WERI-Rb-1 (cell line): ENCODE data around the gene USP37.
A peak's percentile ranks its signal among the peaks of the same experiment; 100 is the strongest.

Experiments used
- DNase-seq: peaks from one replicate; pipeline ENCODE4 v3.0.0-alpha.2; 2020
- H3K27ac ChIP-seq: fragments of 250-450 bp; sonication (Bioruptor Pico); 2 replicates; pipeline ENCODE4 v1.5.1; 2020; ENCODE audit warnings: mild to moderate bottlenecking, moderate library complexity
- H3K27me3 ChIP-seq: fragments of 250-450 bp; sonication (Bioruptor Pico); 2 replicates; pipeline ENCODE4 v1.5.1; 2021; ENCODE audit warnings: mild to moderate bottlenecking, low read depth, moderate library complexity; ENCODE audit not compliant: insufficient read depth, severe bottlenecking
- H3K36me3 ChIP-seq: fragments of 250-450 bp; sonication (Bioruptor Pico); 2 replicates; pipeline ENCODE4 v1.5.1; 2020; ENCODE audit warnings: mild to moderate bottlenecking, moderate library complexity
- H3K4me3 ChIP-seq: 2 replicates; pipeline ENCODE4 v1.5.1; 2011; ENCODE audit warnings: low read depth, mild to moderate bottlenecking, control low read depth, low read length
- H3K9me3 ChIP-seq: fragments of 250-450 bp; sonication (Bioruptor Pico); 2 replicates; pipeline ENCODE4 v1.5.1; 2021; ENCODE audit warnings: mild to moderate bottlenecking, moderate library complexity; ENCODE audit not compliant: severe bottlenecking
- CTCF ChIP-seq: IDR thresholded peaks from 2 replicates; pipeline ENCODE4 v1.5.1; 2011; ENCODE audit warnings: low read depth, mild to moderate bottlenecking, control low read depth, inconsistent platforms, low read length

The USP37 gene

GRCh38 chr2:218568190-218569037 lies at the start of gene USP37, which contains the start of gene CNOT9:
TSS of gene USP37 (minus strand) at chr2:218568351. CDS start at chr2:218558653, 9,698 bp downstream.
TSS of gene CNOT9 (plus strand) at chr2:218568839. CDS start at chr2:218568955, 116 bp downstream.
- Histone ChIP-seq H3K27ac (peak within 1 kb of the TSS; percentile 98), H3K9me3 (no peaks in the 10 kb centered on the region), H3K36me3 (peaks cover 67% of the 10 kb centered on the region), H3K27me3 (no peaks in the 10 kb centered on the region), H3K4me3 (peak within 1 kb of the TSS; percentile 95)
- no peak for TF ChIP-seq CTCF
- DNase-seq, result peak; percentile 99

GRCh38 chr2:218615868-218616315 lies 47.7 kb upstream of the USP37 start:
- no peak for DNase-seq
- no peak overlapping the region for H3K4me3 ChIP-seq
- H3K9me3 ChIP-seq, result no peaks in the 10 kb centered on the region
- H3K36me3 ChIP-seq, result no peaks in the 10 kb centered on the region
- no peaks in the 10 kb centered on the region for H3K27me3 ChIP-seq
- H3K27ac ChIP-seq, result no peak overlapping the region
- TF ChIP-seq CTCF, result no peak

- peak within 1 kb of the TSS; percentile 38 for H3K4me3 ChIP-seq
- peak; percentile 80 for DNase-seq
These were observed 39.4 kb upstream of the USP37 start, which contains the start of gene PLCD4 for GRCh38 chr2:218607436-218608115. TSS of gene PLCD4 (plus strand) at chr2:218607899. CDS start at chr2:218615740, 7,841 bp downstream.

GRCh38 chr2:218605432-218605831 lies 37.3 kb upstream of the USP37 start:
- DNase-seq, result no peak
- Histone ChIP-seq H3K27ac (no peak overlapping the region), H3K4me3 (no peak overlapping the region), H3K27me3 (no peaks in the 10 kb centered on the region), H3K9me3 (no peaks in the 10 kb centered on the region), H3K36me3 (no peaks in the 10 kb centered on the region)
- no peak for TF ChIP-seq CTCF

More at GRCh38 chr2:218607436-218608115, 39.4 kb upstream of the USP37 start, which contains the start of gene PLCD4:
- Histone ChIP-seq H3K27me3 (no peaks in the 10 kb centered on the region), H3K9me3 (no peaks in the 10 kb centered on the region), H3K36me3 (no peaks in the 10 kb centered on the region), H3K27ac (peak within 1 kb of the TSS; percentile 74)
- no peak for TF ChIP-seq CTCF

- no peak for TF ChIP-seq CTCF
- H3K27me3 ChIP-seq, result no peaks in the 10 kb centered on the region
- no peak for DNase-seq
These were observed 17.4 kb upstream of the USP37 start for GRCh38 chr2:218585541-218585940.

More at GRCh38 chr2:218585541-218585940, 17.4 kb upstream of the USP37 start:
- H3K9me3 ChIP-seq, result no peaks in the 10 kb centered on the region
- no peak overlapping the region for H3K27ac ChIP-seq
- no peak overlapping the region for H3K4me3 ChIP-seq
- peaks cover 81% of the 10 kb centered on the region for H3K36me3 ChIP-seq
